PC-9 (cell line): ENCODE results near the gene NMT2.

Source experiments
- EZH2 ChIP-seq: fragments of 200-600 bp; sonication (generic); IDR thresholded peaks from 2 replicates; pipeline ENCODE4 v1.8.0; 2017; ENCODE audit warnings: antibody characterized with exemption, low read depth
- TF ChIP-seq, protein P1 (sequence below): fragments of 200-600 bp; sonication (generic); conservative IDR thresholded peaks from 2 replicates; pipeline ENCODE4 v1.6.1; 2017; ENCODE audit warnings: mixed run types, antibody characterized with exemption, mild to moderate bottlenecking, moderate library complexity

DNA sequence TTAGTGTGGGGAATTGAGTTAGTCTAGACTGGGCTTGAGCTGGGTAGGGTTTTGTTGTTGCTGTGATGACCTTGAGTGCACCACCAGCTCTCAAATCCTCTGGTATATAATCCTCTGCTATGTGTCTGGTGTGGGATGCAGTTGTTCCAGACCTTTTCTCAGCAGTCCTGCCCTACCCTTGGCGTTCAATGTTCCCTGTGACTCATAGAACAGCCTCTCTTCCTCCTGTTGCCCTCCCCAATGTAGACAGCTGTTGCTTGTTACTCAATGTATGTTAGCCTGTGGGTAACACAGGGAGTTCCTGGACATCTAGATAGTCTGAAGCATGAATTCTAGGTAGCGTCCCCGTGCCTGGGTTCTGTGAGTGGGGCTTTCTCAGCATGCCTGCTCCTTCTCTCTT, 99.7 kb downstream of the NMT2 start:
- TF ChIP-seq, protein P1, sequence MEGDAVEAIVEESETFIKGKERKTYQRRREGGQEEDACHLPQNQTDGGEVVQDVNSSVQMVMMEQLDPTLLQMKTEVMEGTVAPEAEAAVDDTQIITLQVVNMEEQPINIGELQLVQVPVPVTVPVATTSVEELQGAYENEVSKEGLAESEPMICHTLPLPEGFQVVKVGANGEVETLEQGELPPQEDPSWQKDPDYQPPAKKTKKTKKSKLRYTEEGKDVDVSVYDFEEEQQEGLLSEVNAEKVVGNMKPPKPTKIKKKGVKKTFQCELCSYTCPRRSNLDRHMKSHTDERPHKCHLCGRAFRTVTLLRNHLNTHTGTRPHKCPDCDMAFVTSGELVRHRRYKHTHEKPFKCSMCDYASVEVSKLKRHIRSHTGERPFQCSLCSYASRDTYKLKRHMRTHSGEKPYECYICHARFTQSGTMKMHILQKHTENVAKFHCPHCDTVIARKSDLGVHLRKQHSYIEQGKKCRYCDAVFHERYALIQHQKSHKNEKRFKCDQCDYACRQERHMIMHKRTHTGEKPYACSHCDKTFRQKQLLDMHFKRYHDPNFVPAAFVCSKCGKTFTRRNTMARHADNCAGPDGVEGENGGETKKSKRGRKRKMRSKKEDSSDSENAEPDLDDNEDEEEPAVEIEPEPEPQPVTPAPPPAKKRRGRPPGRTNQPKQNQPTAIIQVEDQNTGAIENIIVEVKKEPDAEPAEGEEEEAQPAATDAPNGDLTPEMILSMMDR = no peak
- TF ChIP-seq EZH2 = no peak
